NCI-H2196 (cell line): Measurements from ENCODE around the gene MCM5.
"Not testable (repeated sequence)": the region's sequence is repeated elsewhere in the genome, so short reads cannot be mapped to it uniquely, and the experiment has no call there.

ENCODE experiments used
- DNase-seq: peaks from one replicate; lab custom pipeline; 2025; ENCODE audit not compliant: unreplicated experiment; lab: John Stamatoyannopoulos, UW

The MCM5 gene

GRCh38 chr22:35470903-35471321 lies 71.0 kb downstream of the MCM5 start:
- DNase-seq = no peak

DNA sequence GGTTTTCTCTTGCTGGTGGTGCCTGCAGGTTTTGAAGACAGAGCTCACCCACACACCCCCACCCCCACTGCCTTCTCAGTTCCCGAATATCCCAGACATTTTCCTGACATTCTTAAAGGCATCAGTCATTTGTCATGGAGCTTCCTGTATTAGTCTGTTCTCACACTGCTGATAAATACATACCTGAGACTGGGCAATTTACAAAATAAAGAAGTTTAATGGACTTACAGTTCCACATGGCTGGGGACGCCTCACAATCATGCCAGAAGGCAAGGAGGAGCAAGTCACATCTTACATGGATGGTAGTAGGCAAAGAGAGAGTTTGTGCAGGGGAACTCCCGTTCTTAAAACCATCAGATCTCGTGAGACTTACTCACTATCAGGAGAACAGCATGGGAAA lies 71.6 kb downstream of the MCM5 start:
- not testable (repeated sequence) for DNase-seq

- DNase-seq = no peak
Observed at GRCh38 chr22:35472488-35472887, 72.5 kb downstream of the MCM5 start.

GRCh38 chr22:35473971-35474370 lies 74.0 kb downstream of the MCM5 start:
- DNase-seq = no peak
